IgD-negative memory B cell (primary cell): ENCODE measurements around the gene BCS1L. TPM values are rescaled to one million over a fixed set of nuclear protein-coding genes. Genes with fewer than 3 reads are reported as not detected.

Experiments
- H3K27ac Mint-ChIP-seq, 3 donors: one replicate each; pipeline ENCODE4 v1.8.0; 2020 to 2022; ENCODE audit warnings: mild to moderate bottlenecking in 3 of 3, mixed read lengths in 3 of 3, moderate library complexity in 1 of 3
- H3K27me3 Mint-ChIP-seq: one replicate; pipeline ENCODE4 v1.8.0; 2021; ENCODE audit warnings: mixed read lengths
- H3K36me3 Mint-ChIP-seq: one replicate; pipeline ENCODE4 v1.8.0; 2020; ENCODE audit warnings: mild to moderate bottlenecking, mixed read lengths
- H3K4me1 Mint-ChIP-seq, 3 donors: one replicate each; pipeline ENCODE4 v1.8.0; 2020 to 2022; ENCODE audit warnings: mixed read lengths in 3 of 3, mild to moderate bottlenecking in 1 of 3
- H3K4me3 Mint-ChIP-seq, 4 donors: one replicate each; pipeline ENCODE4 v1.8.0; 2020 to 2022; ENCODE audit warnings: mild to moderate bottlenecking in 4 of 4, mixed read lengths in 4 of 4, moderate library complexity in 3 of 4
- H3K9me3 Mint-ChIP-seq, 3 donors: one replicate each; pipeline ENCODE4 v1.8.0; 2020 to 2021; ENCODE audit warnings: mixed read lengths in 3 of 3, mild to moderate bottlenecking in 1 of 3
- polyA plus RNA-seq: library from polyadenylated mRNA; unstranded; fragments of 300-500 nt; fragmentation: Illumina TruSeq; gene quantifications from one replicate; pipeline ENCODE4 v1.2.3, GENCODE V29; 2021

The BCS1L gene
- polyA plus RNA-seq, 1 donor from 2014 or later, result 21.2 TPM

DNA sequence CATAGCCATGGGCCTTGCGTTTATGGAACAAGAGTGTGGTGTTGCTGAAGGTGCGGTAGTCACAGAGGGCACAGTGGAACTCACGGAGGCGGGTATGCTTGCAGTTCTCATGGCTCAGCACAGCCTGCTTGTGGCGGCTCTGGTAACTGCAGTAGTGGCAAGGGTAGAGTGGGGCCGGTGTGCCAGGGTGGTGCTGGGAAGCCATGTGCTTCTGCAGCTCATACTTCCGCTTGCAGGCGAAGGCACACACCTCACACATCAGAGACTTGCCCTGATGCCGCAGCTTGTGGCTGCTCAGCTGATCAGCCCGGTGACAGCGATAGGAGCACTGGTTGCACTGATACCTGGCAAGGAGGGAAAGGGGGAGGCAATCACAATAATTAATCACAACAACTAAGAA, 14.8 kb upstream of the BCS1L start:
- Mint-ChIP-seq H3K4me1 (peaks cover 0 to 5% (median 3%) of the 10 kb centered on the region in 3 donors), H3K27ac (no peak overlapping the region), H3K9me3 (no peaks in the 10 kb centered on the region), H3K36me3 (no peaks in the 10 kb centered on the region), H3K27me3 (no peaks in the 10 kb centered on the region), H3K4me3 (no peak overlapping the region)

DNA sequence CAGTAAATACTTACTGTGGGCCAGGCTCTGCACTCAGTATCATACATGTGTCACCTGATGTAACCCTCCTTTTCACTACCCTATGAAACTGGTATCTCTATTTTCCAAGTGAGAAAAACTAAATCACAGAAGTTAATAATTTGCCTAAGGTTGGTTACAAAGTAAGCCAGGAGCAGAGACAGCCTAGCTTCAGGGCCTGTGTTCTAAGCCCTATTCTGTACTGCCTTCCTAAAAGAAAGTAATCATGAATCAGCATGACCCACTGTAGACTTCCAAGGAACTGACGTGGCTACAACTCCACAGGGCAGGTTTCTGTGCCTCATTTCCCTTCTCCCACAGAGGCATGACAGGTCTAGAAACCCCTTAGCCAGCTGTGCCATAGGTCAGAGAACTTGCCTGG, 14.4 kb upstream of the BCS1L start:
- Mint-ChIP-seq H3K27ac (no peak overlapping the region), H3K9me3 (no peaks in the 10 kb centered on the region), H3K4me3 (no peak overlapping the region), H3K27me3 (no peaks in the 10 kb centered on the region), H3K4me1 (peaks cover 0 to 5% (median 3%) of the 10 kb centered on the region in 3 donors), H3K36me3 (no peaks in the 10 kb centered on the region)

DNA sequence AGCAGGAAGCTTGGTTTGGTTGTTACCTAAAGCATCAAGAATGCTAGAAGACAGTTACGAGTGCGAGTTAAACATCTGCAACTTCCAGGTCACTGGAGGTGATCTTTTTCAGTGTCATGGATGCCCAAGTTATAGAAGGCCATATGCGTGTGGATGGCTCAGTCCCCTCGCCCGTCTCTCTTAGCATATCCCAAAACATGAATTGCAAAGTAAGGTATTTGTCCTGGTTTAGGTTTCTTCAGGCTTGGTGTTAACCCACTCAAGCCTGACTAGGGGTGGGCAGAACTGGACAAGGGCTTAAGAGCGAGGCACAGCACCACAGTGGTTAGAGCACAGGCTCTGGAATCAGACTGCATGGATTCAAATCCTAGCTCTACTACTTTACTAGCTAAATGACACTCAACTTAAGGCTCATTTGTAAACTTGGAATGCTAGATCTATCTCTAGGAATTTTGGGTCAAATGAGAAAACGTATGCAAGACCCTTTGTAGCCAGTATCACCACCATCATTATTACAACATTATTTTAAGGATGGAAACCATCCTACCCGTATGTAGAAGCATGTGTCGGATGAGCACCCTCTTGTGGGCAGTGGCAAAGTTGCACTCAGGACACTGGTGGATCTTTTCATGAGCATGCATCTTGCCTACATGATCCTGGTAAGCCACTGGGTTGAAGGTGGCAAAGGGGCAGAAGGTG, 11.2 kb upstream of the BCS1L start:
- H3K36me3 Mint-ChIP-seq, result no peaks in the 10 kb centered on the region
- no peak overlapping the region for H3K27ac Mint-ChIP-seq
- H3K4me3 Mint-ChIP-seq, result no peak overlapping the region
- H3K9me3 Mint-ChIP-seq, result no peaks in the 10 kb centered on the region
- H3K4me1 Mint-ChIP-seq, result peaks cover 0 to 5% (median 3%) of the 10 kb centered on the region in 3 donors
- H3K27me3 Mint-ChIP-seq, result no peaks in the 10 kb centered on the region

DNA sequence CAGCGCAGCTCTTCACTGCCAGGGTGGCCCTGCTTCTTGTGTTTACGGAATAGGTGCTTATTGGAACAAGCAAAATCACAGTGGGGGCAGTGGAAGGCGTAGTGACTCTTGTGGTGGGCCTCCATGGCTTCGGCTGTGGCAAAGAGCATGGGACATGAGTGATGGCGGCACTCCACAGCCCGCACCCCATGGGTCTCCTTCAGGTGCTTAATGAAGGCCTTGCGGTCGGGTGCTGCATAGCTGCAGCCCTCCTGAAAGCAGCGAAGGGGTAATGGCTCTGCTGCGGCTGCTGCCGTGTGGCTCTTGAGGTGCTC, 10.7 kb upstream of the BCS1L start:
- Mint-ChIP-seq H3K27me3 (no peaks in the 10 kb centered on the region), H3K36me3 (no peaks in the 10 kb centered on the region), H3K4me1 (peaks cover 0 to 5% (median 3%) of the 10 kb centered on the region in 3 donors), H3K4me3 (no peak overlapping the region), H3K9me3 (no peaks in the 10 kb centered on the region), H3K27ac (no peak overlapping the region)

DNA sequence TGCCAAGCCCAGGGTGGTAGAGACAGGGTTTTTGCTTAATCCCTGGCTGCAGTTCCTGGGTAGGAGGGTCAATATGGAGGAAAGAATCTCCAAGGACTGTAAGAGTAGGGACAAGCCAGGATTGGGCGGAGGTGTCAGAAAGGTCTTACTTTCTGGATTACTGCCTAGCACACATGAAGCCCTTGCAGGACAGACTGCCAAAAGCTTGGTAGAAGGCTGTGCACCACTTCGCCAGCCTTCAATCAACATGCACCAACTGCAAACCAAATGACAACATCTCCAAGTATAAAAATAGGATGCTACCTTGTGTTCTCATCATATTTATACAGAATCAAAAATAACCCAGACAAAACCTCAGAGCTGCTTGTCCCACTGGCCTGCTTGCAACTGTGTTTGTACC, 3.7 kb upstream of the BCS1L start:
- Mint-ChIP-seq H3K9me3 (no peaks in the 10 kb centered on the region), H3K36me3 (no peaks in the 10 kb centered on the region), H3K4me3 (peak overlapping the region in 1 of 4 donors; percentile 69), H3K4me1 (peaks cover 21 to 22% (median 22%) of the 10 kb centered on the region in 3 donors), H3K27ac (no peak overlapping the region), H3K27me3 (no peaks in the 10 kb centered on the region)

DNA sequence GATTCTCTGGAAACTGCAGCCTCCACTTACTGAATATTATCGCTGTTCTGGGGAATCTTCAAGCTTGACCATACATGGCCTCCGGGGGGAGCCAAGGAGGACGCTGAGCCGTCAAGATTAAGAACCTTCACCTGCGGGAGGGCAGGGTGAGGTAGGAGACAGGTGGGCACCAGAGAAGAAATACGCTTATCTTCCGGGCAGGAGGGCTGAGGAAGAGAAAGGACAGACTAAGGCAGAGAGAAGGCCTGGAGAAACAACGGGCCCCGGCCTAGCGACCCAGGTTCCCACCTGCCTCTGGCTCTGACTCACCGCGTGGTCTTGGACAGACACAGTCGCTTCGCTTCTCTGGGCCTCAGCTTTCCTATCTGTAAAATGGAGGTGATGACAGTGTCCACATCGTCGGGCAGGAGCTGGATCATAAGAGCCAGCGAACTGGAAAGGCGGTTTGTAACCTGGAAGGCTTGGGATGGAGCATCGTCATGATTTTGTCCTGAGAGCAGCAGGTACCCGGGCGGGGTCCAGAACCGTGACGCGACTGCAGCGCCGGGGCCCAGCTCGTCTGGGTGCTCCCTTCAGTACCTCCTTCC, 719 bp upstream of the BCS1L start:
- Mint-ChIP-seq H3K4me3 (peak overlapping the region; percentile 88 to 100 (median 96)), H3K36me3 (no peaks in the 10 kb centered on the region), H3K4me1 (peaks cover 21 to 23% (median 22%) of the 10 kb centered on the region in 3 donors), H3K9me3 (no peaks in the 10 kb centered on the region), H3K27me3 (no peaks in the 10 kb centered on the region), H3K27ac (peak overlapping the region; percentile 46 to 96 (median 95))

DNA sequence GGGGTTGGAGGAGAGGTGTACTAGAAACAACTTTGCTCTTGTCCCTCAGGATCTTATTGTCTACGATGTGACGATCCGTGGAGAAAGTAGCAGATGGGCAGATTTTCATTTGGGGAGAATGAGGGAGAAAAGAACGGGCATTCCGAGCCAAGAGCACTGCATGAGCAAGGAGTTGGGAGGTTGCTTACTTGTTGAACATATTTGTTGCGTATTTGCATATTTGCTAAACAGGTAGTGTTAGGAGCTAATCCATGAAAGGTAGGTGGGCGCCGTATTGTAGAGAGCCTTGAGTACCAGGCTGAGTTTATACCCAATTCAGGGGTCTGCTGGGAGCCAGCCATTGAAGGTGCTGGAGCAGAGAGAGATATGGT, 490 bp downstream of the BCS1L start:
- Mint-ChIP-seq H3K36me3 (no peaks in the 10 kb centered on the region), H3K4me3 (peak overlapping the region; percentile 88 to 100 (median 96)), H3K27me3 (no peaks in the 10 kb centered on the region), H3K27ac (peak overlapping the region; percentile 46 to 96 (median 95)), H3K9me3 (no peaks in the 10 kb centered on the region), H3K4me1 (peaks cover 21 to 25% (median 22%) of the 10 kb centered on the region in 3 donors)

DNA sequence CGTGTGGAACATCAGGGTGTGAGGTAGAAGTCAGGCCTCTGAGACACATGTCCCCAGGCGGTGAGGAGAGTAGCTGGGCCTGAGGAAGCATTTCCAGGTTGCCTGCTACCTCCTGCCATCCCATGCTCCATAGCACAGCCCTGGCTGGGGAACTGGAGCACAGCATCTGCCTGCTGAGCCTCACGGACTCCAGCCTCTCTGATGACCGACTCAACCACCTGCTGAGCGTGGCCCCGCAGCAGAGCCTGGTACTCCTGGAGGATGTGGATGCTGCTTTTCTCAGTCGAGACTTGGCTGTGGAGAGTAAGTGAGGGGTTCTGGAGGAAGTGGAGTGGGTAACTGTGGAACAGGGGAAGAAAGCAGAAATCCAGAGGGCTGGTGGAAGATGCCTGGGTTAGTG, 2.9 kb downstream of the BCS1L start:
- no peaks in the 10 kb centered on the region for H3K36me3 Mint-ChIP-seq
- H3K4me1 Mint-ChIP-seq, result peaks cover 17 to 24% (median 21%) of the 10 kb centered on the region in 3 donors
- H3K27ac Mint-ChIP-seq, result no peak overlapping the region
- peak overlapping the region in 1 of 4 donors; percentile 27 for H3K4me3 Mint-ChIP-seq
- H3K27me3 Mint-ChIP-seq, result no peaks in the 10 kb centered on the region
- H3K9me3 Mint-ChIP-seq, result no peaks in the 10 kb centered on the region

DNA sequence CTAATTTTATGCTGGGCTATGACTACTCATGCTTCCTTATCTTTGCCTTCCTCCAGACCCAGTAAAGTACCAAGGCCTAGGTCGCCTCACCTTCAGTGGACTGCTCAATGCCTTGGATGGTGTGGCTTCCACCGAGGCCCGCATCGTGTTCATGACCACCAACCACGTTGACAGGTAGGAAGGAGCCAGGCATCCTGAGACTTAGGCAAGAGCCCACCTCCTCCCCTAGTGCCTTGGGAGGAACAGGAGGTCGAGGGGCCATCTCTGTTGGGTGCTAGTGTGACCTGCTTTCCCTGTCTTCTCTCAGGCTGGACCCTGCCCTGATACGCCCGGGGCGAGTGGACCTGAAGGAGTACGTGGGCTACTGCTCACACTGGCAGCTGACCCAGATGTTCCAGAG, 3.3 kb downstream of the BCS1L start:
- no peaks in the 10 kb centered on the region for H3K9me3 Mint-ChIP-seq
- no peaks in the 10 kb centered on the region for H3K36me3 Mint-ChIP-seq
- H3K27me3 Mint-ChIP-seq, result no peaks in the 10 kb centered on the region
- peak overlapping the region in 2 of 4 donors; percentile 27 to 68 for H3K4me3 Mint-ChIP-seq
- no peak overlapping the region for H3K27ac Mint-ChIP-seq
- peaks cover 14 to 24% (median 17%) of the 10 kb centered on the region in 3 donors for H3K4me1 Mint-ChIP-seq

DNA sequence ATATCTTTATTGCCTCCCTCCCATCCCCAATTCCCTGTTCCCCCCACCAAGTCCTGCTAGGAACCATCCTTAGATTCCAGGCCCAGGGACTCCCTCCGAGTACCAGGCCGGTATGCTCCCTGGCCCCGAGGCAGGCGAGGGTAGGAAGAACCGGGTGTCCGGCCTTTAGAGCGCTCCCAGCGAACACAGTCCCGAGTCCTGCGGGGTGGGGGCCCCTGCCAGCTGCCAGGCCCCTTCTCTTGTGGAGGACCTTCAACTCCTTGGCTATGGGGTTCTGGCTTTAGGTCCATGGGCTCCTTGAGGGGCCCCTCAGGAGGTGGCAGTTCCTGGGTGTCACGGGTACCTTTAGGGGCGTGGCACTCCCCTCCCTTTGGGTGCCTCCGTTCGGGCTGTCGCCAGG, 4.4 kb downstream of the BCS1L start:
- Mint-ChIP-seq H3K36me3 (no peaks in the 10 kb centered on the region), H3K27me3 (no peaks in the 10 kb centered on the region), H3K9me3 (no peaks in the 10 kb centered on the region), H3K4me3 (peak overlapping the region in 1 of 4 donors; percentile 40), H3K4me1 (peaks cover 10 to 18% (median 10%) of the 10 kb centered on the region in 3 donors), H3K27ac (peak overlapping the region in 2 of 3 donors; percentile 10 to 67)

DNA sequence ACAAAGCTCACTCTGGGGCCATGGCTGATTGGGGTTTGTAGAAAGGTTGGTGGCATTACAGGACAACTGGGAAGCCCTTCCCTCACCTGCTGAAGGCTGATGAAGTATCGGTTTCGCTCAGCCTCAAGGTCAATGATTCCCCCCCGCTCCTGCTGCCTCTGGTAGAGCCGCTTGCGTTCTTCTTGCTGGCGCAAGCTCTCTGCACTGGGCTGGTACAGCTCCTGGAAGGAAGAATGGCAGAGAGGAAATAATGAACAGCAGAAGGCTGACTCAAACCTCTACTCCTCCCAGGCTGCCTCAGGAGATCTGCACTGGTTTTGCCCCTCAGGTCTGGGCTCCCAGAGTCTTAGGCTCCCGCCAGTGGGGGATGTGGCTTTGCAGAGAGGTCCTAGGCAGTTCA, 5.2 kb downstream of the BCS1L start:
- peak overlapping the region in 1 of 4 donors; percentile 40 for H3K4me3 Mint-ChIP-seq
- H3K27ac Mint-ChIP-seq, result peak overlapping the region in 1 of 3 donors; percentile 67
- no peaks in the 10 kb centered on the region for H3K36me3 Mint-ChIP-seq
- no peaks in the 10 kb centered on the region for H3K9me3 Mint-ChIP-seq
- no peaks in the 10 kb centered on the region for H3K27me3 Mint-ChIP-seq
- peaks cover 6 to 15% (median 7%) of the 10 kb centered on the region in 3 donors for H3K4me1 Mint-ChIP-seq

DNA sequence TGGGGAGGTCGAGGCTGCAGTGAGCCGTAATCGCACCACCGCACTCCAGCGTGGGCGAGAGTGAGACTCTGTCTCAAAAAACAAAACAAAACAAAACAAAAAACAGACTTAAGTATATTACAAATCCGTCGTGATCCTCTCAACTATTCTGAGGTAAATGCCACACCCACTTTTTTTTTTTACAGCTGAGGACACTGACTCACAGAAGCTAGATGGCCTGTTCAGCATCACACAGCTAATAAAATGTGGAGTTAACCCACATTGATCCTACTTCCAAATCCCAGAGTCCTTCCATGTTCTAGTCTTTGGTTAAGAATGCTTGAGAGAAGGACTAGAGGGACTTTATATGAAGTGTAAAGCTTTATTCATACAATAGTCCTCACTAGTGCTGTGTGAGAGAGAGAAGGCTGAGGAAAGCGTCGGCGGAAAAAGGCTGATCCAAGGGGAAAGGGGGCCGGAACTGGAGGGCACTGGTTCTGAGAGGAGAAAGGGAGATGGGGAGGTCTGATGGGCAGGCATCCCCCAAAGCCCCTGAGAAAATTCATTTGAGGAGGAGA, 11.7 kb downstream of the BCS1L start:
- Mint-ChIP-seq H3K36me3 (peaks cover 2% of the 10 kb centered on the region), H3K27ac (peak overlapping the region; percentile 97 to 98 (median 98)), H3K9me3 (no peaks in the 10 kb centered on the region), H3K27me3 (no peaks in the 10 kb centered on the region), H3K4me1 (peaks cover 17 to 23% (median 21%) of the 10 kb centered on the region in 3 donors), H3K4me3 (peak overlapping the region; percentile 95 to 100 (median 98))

DNA sequence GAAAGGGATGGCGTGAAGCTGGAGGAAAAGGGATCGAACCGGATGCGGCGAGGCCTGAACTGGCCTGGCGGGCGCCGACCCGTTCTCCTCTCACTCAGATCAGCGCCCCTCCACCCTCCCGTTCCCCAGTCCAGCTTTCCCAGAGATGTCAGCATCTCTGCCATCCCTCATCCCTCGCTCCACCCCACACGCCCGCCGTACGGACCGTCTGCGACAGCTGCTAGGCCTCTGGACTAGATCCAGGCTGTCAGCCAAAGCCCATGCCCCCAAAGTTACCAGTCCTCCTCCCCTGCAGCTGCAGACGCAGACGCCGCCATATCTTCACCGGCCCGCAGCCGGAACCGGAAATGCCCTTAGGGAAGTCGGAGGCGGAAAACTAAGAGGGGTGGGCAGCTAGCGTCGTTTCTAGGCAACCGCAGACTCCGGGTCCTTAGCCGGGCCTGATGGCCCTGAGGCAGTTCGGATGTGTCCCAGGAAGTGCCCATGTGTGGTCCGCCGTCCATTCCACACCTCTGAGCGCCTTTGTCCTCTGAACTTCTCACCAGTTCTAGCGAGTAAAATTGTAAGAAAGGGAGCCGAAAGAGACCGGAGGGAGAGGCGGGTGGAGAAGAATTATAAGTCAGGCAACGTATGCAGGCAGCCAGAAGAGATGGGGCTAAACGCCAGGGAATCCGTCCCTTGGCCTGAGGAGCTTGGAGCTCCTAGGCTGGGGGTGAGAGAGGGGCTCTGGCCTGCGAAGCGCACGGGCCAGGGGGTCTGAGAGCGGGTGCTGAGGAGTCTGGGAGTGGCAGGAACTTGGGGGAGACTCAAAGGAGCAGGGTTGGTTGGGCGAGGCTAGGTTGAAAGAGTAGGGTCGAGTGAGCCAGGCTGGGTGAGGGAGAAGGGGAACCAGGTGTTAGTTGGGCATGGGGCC, 12.4 kb downstream of the BCS1L start, which contains the start of the genes RNF25 and STK36:
Gene RNF25, minus strand, starts transcription at position 349 of the 913 bp plus-strand sequence. Its CDS starts 32 bp downstream, at position 317.
Gene STK36, plus strand, starts transcription at position 433 of the 913 bp plus-strand sequence. CDS start 744 bp downstream, outside the sequence.
- H3K4me1 Mint-ChIP-seq, result peaks cover 19 to 23% (median 21%) of the 10 kb centered on the region in 3 donors
- peak within 1 kb of the TSS; percentile 95 to 100 (median 98) for H3K4me3 Mint-ChIP-seq

DNA sequence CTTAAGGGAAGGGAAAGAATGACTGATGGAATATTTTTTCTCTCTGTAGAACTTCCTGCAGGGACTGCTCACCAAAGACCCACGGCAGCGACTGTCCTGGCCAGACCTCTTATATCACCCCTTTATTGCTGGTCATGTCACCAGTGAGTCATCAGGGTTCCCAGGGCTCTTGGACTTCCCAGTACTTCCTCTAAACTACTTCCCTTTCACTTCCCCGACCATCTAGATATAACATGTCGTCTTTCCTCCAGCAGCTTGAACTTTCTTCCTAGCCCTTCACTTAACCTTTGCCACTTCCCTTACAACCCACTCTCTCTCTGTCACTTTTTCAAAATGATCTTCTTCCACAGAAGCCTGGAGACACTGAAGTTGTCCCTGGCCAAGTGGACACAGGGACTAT, 19.6 kb downstream of the BCS1L start:
- no peaks in the 10 kb centered on the region for H3K9me3 Mint-ChIP-seq
- no peak overlapping the region for H3K27ac Mint-ChIP-seq

More for the DNA sequence above, 12.4 kb downstream of the BCS1L start, which contains the start of the genes RNF25 and STK36:
- no peaks in the 10 kb centered on the region for H3K27me3 Mint-ChIP-seq
- H3K27ac Mint-ChIP-seq, result peak within 1 kb of the TSS; percentile 97 to 98 (median 98)
- no peaks in the 10 kb centered on the region for H3K9me3 Mint-ChIP-seq
- H3K36me3 Mint-ChIP-seq, result peaks cover 3% of the 10 kb centered on the region

More for the DNA sequence above, 19.6 kb downstream of the BCS1L start:
- peaks cover 0 to 1% (median 0%) of the 10 kb centered on the region in 3 donors for H3K4me1 Mint-ChIP-seq
- no peak overlapping the region for H3K4me3 Mint-ChIP-seq
- no peaks in the 10 kb centered on the region for H3K27me3 Mint-ChIP-seq
- peaks cover 1% of the 10 kb centered on the region for H3K36me3 Mint-ChIP-seq
